Right atrium auricular region (tissue), 2 donors: ENCODE results near the gene PPM1H. TPM values are rescaled to one million over a fixed set of nuclear protein-coding genes. Genes with fewer than 3 reads are reported as not detected.
A peak's percentile ranks its signal among the peaks of the same experiment; 100 is the strongest.

Source experiments
- DNase-seq: peaks from one replicate; pipeline ENCODE4 v3.0.0-alpha.2; 2019; ENCODE audit warnings: low spot score
- H3K27ac ChIP-seq, 2 donors: fragments of 200-600 bp; sonication (generic); 1 replicate in 1 of 2; 2 replicates in 1 of 2; pipeline ENCODE4 v1.5.1; 2016 to 2019
- H3K27me3 ChIP-seq, 2 donors: fragments of 200-600 bp; sonication (generic); one replicate each; pipeline versions ENCODE4 v1.5.1 to v1.6.0; 2017 to 2019
- H3K36me3 ChIP-seq: fragments of 200-600 bp; sonication (generic); one replicate; pipeline ENCODE4 v1.5.1; 2016
- H3K4me1 ChIP-seq, 2 donors: fragments of 200-600 bp; sonication (generic); one replicate each; pipeline versions ENCODE4 v1.5.1 to v1.6.0; 2017 to 2019
- H3K4me3 ChIP-seq, 2 donors: fragments of 200-600 bp; sonication (generic); 1 replicate in 1 of 2; 2 replicates in 1 of 2; pipeline ENCODE4 v1.5.1; 2017 to 2019; ENCODE audit warnings: mild to moderate bottlenecking in 1 of 2, moderate library complexity in 1 of 2
- H3K9me3 ChIP-seq, 2 donors: fragments of 200-600 bp; sonication (generic); one replicate each; pipeline ENCODE4 v1.5.1; 2019
- CTCF ChIP-seq, 2 donors: fragments of 200-600 bp; sonication (generic); IDR thresholded peaks; one replicate each; pipeline ENCODE4 v1.5.1; 2019; ENCODE audit warnings: antibody characterized with exemption in 2 of 2
- total RNA-seq, 2 donors: library from RNA; depleted of rRNA; stranded (reverse); fragments of >200 nt; gene quantifications; one replicate each; pipeline ENCODE4 v1.1.0, GENCODE V29; 2016

The PPM1H gene
- 1 to 10 TPM; 3.1 to 5.0 TPM for total RNA-seq

GRCh38 chr12:62934799-62935674 is at the start of gene PPM1H:
Gene PPM1H, minus strand, starts transcription at chr12:62935150. Its CDS starts 414 bp downstream, at chr12:62934736.
- TF ChIP-seq CTCF (IDR thresholded peaks at IDR 0.05), result peak; percentile 8 to 64
- peak; percentile 65 for DNase-seq
- Histone ChIP-seq H3K27ac (peak within 1 kb of the TSS; percentile 50 to 67), H3K4me1 (peaks cover 0 to 14% of the 10 kb centered on the region in 2 donors), H3K36me3 (no peaks in the 10 kb centered on the region), H3K27me3 (no peaks in the 10 kb centered on the region), H3K9me3 (no peaks in the 10 kb centered on the region), H3K4me3 (peak within 1 kb of the TSS; percentile 57 to 72)

GRCh38 chr12:62983594-62983993 is 48.6 kb upstream of the PPM1H start:
- H3K4me1 ChIP-seq, result no peaks in the 10 kb centered on the region
- no peaks in the 10 kb centered on the region for H3K9me3 ChIP-seq
- H3K27ac ChIP-seq, result no peak overlapping the region
- TF ChIP-seq CTCF (IDR thresholded peaks at IDR 0.05), result no peak
- no peak for DNase-seq
- H3K36me3 ChIP-seq, result no peaks in the 10 kb centered on the region
- H3K4me3 ChIP-seq, result no peak overlapping the region
- H3K27me3 ChIP-seq, result no peaks in the 10 kb centered on the region

DNA sequence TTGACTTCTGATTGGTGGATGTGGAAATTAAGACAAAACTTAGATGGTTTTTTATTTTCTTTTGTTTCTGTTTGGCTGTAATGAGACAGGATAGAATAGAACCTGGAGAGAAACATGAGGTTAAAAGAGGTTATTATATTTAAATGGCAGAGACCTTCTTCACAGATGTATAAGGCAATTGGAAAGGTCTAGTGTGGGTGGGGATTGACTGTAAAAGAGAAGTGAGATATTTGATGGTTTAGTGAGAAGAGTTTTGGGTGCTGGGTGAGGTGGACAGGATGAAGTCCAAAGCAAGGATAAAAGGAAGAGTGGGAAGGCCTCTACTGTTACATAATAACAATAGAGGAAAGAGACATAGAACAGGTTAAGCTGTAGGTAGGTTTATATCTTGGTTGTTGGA is 43.8 kb upstream of the PPM1H start:
- H3K36me3 ChIP-seq, result no peaks in the 10 kb centered on the region
- no peak for DNase-seq
- peaks cover 0 to 4% of the 10 kb centered on the region in 2 donors for H3K9me3 ChIP-seq
- H3K4me1 ChIP-seq, result no peaks in the 10 kb centered on the region
- H3K27ac ChIP-seq, result no peak overlapping the region
- TF ChIP-seq CTCF (IDR thresholded peaks at IDR 0.05), result no peak
- no peak overlapping the region for H3K4me3 ChIP-seq
- H3K27me3 ChIP-seq, result no peaks in the 10 kb centered on the region

DNA sequence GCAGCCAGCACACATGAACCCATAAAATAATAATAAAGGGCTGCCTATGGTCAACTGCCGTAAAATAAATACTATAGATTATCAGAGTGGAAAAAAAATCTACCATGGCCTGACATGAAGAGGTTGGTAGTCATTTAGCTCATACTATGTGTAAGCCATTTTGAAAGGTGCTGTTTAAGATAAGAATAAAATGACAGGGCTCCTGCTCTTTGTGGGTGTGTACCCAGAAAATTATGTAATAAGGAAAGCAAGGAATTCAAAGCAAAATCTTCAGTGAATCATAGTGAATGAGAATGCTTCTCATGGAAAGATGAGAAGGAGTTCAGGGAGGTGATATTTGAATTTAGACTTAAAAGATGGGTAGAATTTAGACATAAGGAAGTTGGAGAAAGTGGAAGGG is 42.9 kb upstream of the PPM1H start:
- Histone ChIP-seq H3K27ac (no peak overlapping the region), H3K4me3 (no peak overlapping the region), H3K27me3 (no peaks in the 10 kb centered on the region), H3K36me3 (no peaks in the 10 kb centered on the region), H3K4me1 (no peaks in the 10 kb centered on the region), H3K9me3 (peaks cover 0 to 4% of the 10 kb centered on the region in 2 donors)
- TF ChIP-seq CTCF (IDR thresholded peaks at IDR 0.05), result no peak
- no peak for DNase-seq

GRCh38 chr12:62977418-62977817 is 42.5 kb upstream of the PPM1H start:
- no peak overlapping the region for H3K4me3 ChIP-seq
- no peaks in the 10 kb centered on the region for H3K4me1 ChIP-seq
- H3K36me3 ChIP-seq, result no peaks in the 10 kb centered on the region
- no peak for TF ChIP-seq CTCF (IDR thresholded peaks at IDR 0.05)
- no peaks in the 10 kb centered on the region for H3K27me3 ChIP-seq
- DNase-seq, result no peak
- no peak overlapping the region for H3K27ac ChIP-seq
- peaks cover 0 to 4% of the 10 kb centered on the region in 2 donors for H3K9me3 ChIP-seq
